ENCODE measurements around the gene HBS1L. TPM values are rescaled to one million over a fixed set of nuclear protein-coding genes. Genes with fewer than 3 reads are reported as not detected.

HBS1L gene
- total and polyA plus RNA-seq, 8 donors = 55.1 to 71.5 (median 63.4) TPM

DNA sequence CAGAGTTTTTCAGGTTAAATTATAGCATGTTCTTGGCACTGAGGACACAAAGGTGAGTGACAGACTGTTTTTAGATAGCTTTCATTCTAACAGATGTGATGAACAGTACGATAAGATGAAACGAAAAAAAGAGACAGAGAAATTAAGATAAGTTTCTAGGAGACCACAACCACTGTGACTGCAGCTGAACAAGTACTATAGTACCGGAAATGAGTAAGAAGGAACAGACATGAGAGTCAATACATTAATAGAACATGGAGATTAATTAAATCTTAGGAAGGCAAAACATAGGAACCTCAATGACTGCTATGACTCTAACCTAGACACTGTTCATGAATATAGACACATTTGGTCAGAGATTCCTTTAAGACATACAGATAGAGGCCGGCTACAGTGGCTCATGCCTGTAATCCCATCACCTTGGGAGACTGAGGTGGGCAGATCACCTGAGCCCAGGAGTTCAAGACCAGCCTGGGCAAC is 40.2 kb downstream of the HBS1L start:
- Histone ChIP-seq H3K4me1 (peaks cover 0 to 4% of the 10 kb centered on the region in 2 donors), H3K4me3 (no peak overlapping the region), H3K9me3 (no peaks in the 10 kb centered on the region), H3K36me3 (peaks cover 0 to 6% of the 10 kb centered on the region in 2 donors), H3K27ac (no peak overlapping the region), H3K27me3 (no peaks in the 10 kb centered on the region)
- TF ChIP-seq, protein P1, sequence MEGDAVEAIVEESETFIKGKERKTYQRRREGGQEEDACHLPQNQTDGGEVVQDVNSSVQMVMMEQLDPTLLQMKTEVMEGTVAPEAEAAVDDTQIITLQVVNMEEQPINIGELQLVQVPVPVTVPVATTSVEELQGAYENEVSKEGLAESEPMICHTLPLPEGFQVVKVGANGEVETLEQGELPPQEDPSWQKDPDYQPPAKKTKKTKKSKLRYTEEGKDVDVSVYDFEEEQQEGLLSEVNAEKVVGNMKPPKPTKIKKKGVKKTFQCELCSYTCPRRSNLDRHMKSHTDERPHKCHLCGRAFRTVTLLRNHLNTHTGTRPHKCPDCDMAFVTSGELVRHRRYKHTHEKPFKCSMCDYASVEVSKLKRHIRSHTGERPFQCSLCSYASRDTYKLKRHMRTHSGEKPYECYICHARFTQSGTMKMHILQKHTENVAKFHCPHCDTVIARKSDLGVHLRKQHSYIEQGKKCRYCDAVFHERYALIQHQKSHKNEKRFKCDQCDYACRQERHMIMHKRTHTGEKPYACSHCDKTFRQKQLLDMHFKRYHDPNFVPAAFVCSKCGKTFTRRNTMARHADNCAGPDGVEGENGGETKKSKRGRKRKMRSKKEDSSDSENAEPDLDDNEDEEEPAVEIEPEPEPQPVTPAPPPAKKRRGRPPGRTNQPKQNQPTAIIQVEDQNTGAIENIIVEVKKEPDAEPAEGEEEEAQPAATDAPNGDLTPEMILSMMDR (IDR thresholded peaks at IDR 0.05) = no peak
- intact Hi-C loops (cut with DNase I) = no loop called here
- no peak for ATAC-seq
- DNase-seq = no peak

DNA sequence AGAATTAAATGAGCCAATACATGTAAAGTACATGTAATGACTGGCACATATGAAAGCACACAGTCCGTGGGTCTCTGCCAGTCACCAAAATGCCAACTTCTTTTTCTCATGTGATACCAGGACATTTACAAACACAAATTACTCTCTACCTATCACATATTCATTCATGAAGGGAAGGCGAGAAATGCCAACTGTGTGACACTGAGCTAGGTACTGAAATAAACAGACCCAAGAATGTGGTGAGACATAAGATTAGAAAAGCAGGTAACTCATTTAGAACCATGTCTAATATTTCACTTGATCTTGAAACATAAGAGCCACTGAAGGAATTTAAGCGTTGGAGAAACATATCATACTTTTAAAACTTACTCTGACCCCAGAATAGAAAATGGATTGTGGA is 41.4 kb downstream of the HBS1L start:
- ATAC-seq (no peak), DNase-seq (no peak)
- H3K4me3 ChIP-seq = no peak overlapping the region
- intact Hi-C loops (cut with DNase I) = no loop called here
- H3K9me3 ChIP-seq = no peaks in the 10 kb centered on the region
- no peaks in the 10 kb centered on the region for H3K4me1 ChIP-seq
- TF ChIP-seq, protein P1 (IDR thresholded peaks at IDR 0.05) = no peak
- peaks cover 0 to 6% of the 10 kb centered on the region in 2 donors for H3K36me3 ChIP-seq
- no peaks in the 10 kb centered on the region for H3K27me3 ChIP-seq
- no peak overlapping the region for H3K27ac ChIP-seq

DNA sequence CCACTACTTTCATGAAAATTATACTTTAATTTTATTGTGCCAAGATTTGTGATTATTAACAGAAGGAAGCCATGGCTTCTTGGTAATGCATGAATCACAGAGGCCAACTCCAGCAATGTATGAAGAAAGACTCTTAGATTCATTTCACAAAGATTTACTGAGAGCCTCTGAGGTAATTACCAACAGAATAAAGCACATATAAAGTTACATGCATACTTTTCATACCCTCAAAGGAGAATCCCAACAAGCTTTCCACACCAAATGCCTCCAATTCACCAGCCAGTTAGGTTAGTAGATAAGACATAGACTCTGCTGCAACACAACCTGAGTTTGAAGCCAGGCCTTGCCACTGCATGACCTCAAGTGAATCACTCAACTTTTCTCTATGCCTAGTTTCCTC is 41.9 kb downstream of the HBS1L start:
- no peak for ATAC-seq
- peaks cover 0 to 6% of the 10 kb centered on the region in 2 donors for H3K36me3 ChIP-seq
- no peak for DNase-seq
- H3K4me3 ChIP-seq = no peak overlapping the region
- intact Hi-C loops (cut with DNase I) = no loop called here
- no peaks in the 10 kb centered on the region for H3K27me3 ChIP-seq
- no peaks in the 10 kb centered on the region for H3K9me3 ChIP-seq
- no peaks in the 10 kb centered on the region for H3K4me1 ChIP-seq
- no peak overlapping the region for H3K27ac ChIP-seq
- TF ChIP-seq, protein P1 (IDR thresholded peaks at IDR 0.05) = no peak

DNA sequence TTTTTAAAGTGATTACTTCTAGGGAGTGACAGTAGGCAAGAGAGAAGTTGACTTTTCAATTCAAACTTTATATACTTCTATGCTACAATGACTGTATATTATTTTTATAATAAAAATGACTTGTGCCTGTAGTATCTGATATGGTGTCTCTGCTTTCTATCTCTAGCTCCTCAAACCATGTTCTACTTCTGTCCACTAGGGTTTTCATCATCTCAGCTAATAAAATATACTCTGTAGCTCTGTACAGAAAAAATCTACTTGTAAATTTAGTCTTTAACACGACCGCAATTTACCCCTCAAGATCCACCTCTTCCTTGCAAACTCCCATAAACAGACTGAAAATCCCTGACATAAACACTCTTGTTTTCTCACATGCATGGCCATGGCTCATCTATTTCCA is 42.3 kb downstream of the HBS1L start:
- intact Hi-C loops (cut with DNase I) = no loop called here
- no peak overlapping the region for H3K27ac ChIP-seq
- DNase-seq = no peak
- ATAC-seq = no peak
- TF ChIP-seq, protein P1 (IDR thresholded peaks at IDR 0.05) = no peak
- no peak overlapping the region for H3K4me3 ChIP-seq
- H3K36me3 ChIP-seq = peaks cover 0 to 6% of the 10 kb centered on the region in 2 donors
- H3K27me3 ChIP-seq = no peaks in the 10 kb centered on the region
- no peaks in the 10 kb centered on the region for H3K4me1 ChIP-seq
- H3K9me3 ChIP-seq = no peaks in the 10 kb centered on the region

DNA sequence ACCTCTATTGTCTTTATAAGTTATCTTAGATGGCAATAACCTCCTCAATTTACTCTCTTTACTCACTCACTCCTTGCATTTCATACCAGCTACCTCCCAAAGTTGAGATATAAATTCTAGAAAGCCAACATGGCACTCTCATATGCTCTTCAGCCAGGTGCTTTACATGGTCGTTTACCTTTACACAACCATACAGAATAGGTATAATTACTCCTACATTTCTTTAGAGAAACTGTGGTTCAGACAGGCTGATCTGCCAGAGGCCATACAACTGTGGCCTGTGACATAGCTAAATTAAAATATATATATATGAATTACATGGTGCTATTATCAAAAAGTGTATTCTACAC is 45.7 kb downstream of the HBS1L start:
- no peaks in the 10 kb centered on the region for H3K36me3 ChIP-seq
- no peak overlapping the region for H3K4me3 ChIP-seq
- ATAC-seq (no peak), DNase-seq (no peak)
- H3K27me3 ChIP-seq = no peaks in the 10 kb centered on the region
- H3K4me1 ChIP-seq = no peaks in the 10 kb centered on the region
- TF ChIP-seq, protein P1 (IDR thresholded peaks at IDR 0.05) = no peak
- no peak overlapping the region for H3K27ac ChIP-seq
- intact Hi-C loops (cut with DNase I) = no loop called here
- H3K9me3 ChIP-seq = no peaks in the 10 kb centered on the region
